DND-41 (cell line): Measurements from ENCODE around the gene BAIAP2.

Source experiments
- EZH2 ChIP-seq: IDR thresholded peaks from 3 replicates; pipeline ENCODE4 v1.6.1; 2012; ENCODE audit warnings: borderline replicate concordance, low read depth, mild to moderate bottlenecking, moderate library complexity, low read length, inconsistent platforms; ENCODE audit not compliant: severe bottlenecking
- TF ChIP-seq, protein P1 (sequence below): IDR thresholded peaks from 2 replicates; pipeline ENCODE4 v1.5.1; 2012; ENCODE audit warnings: borderline replicate concordance, low read length, moderate library complexity, mild to moderate bottlenecking; ENCODE audit not compliant: poor library complexity, severe bottlenecking; ENCODE audit errors: extremely low read depth

DNA sequence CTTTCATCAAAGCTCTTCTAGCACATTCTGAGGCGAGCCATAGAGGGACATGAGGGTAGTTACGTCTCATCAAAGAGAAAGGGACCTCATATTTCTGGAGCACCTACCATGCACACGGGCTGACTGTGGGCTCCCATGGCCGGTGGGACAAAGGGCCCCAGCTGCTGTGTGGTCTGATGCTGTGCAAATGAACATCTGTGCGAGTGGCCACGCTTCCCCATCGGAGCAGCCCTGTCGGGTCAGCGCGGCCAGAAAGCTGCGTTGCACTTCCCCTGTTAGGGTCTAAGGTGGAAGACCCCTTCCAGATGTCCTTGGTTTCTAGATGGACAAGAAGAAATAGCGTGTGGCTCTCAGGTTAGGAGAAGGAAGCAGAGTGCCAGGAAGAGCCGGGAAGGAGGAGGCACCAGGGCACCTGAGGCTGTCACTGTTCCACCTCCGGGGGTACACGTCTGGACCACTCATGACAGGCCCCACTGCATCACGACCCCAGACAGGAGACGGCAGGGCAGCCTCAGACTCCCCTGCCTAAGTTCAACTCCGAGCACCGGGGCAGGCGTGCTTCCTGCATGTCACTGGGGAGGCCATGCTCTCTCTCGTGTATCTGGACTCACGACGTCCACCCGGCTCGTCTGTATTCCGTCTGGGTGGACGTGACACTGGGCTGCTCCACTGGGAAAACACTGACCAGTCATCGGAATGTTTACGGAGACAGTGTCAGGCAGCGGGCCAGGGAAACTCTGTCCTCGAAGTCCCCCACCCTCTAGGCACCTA is 8.5 kb upstream of the BAIAP2 start:
- TF ChIP-seq, protein P1, sequence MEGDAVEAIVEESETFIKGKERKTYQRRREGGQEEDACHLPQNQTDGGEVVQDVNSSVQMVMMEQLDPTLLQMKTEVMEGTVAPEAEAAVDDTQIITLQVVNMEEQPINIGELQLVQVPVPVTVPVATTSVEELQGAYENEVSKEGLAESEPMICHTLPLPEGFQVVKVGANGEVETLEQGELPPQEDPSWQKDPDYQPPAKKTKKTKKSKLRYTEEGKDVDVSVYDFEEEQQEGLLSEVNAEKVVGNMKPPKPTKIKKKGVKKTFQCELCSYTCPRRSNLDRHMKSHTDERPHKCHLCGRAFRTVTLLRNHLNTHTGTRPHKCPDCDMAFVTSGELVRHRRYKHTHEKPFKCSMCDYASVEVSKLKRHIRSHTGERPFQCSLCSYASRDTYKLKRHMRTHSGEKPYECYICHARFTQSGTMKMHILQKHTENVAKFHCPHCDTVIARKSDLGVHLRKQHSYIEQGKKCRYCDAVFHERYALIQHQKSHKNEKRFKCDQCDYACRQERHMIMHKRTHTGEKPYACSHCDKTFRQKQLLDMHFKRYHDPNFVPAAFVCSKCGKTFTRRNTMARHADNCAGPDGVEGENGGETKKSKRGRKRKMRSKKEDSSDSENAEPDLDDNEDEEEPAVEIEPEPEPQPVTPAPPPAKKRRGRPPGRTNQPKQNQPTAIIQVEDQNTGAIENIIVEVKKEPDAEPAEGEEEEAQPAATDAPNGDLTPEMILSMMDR: no peak
- no peak for TF ChIP-seq EZH2
